Neural progenitor cell (in vitro differentiated cells): ENCODE measurements around the gene HNRNPD. TPM values are rescaled to one million over a fixed set of nuclear protein-coding genes. Genes with fewer than 3 reads are reported as not detected.
"Not testable (repeated sequence)": the region's sequence is repeated elsewhere in the genome, so short reads cannot be mapped to it uniquely, and the experiment has no call there.

Source experiments
- DNase-seq: peaks from one replicate; pipeline ENCODE4 v3.0.0-alpha.2; 2016; ENCODE audit warnings: low spot score
- H2AFZ ChIP-seq: fragments of 200-600 bp; sonication (generic); replicated peaks from 2 replicates; pipeline ENCODE4 v1.6.1; 2016; ENCODE audit warnings: antibody characterized with exemption
- H3F3A ChIP-seq: fragments of 200-600 bp; sonication (generic); 2 replicates; pipeline ENCODE4 v1.6.1; 2016; ENCODE audit warnings: antibody characterized with exemption, low read depth
- H3K27ac ChIP-seq: fragments of 200-600 bp; sonication (generic); 2 replicates; pipeline ENCODE4 v1.5.1; 2016; ENCODE audit warnings: mild to moderate bottlenecking
- H3K27me3 ChIP-seq: fragments of 200-600 bp; sonication (generic); 2 replicates; pipeline ENCODE4 v1.6.1; 2016; ENCODE audit warnings: mild to moderate bottlenecking, moderate library complexity
- H3K36me3 ChIP-seq: fragments of 200-600 bp; sonication (generic); 2 replicates; pipeline ENCODE4 v1.5.1; 2016
- H3K4me1 ChIP-seq: fragments of 200-600 bp; sonication (generic); 2 replicates; pipeline ENCODE4 v1.6.1; 2016; ENCODE audit warnings: mixed run types
- H3K4me2 ChIP-seq: fragments of 200-600 bp; sonication (generic); 2 replicates; pipeline ENCODE4 v1.6.1; 2016
- H3K4me3 ChIP-seq: fragments of 200-600 bp; sonication (generic); 2 replicates; pipeline ENCODE4 v1.5.1; 2016
- H3K79me2 ChIP-seq: fragments of 200-600 bp; sonication (generic); 2 replicates; pipeline ENCODE4 v1.6.1; 2016; ENCODE audit warnings: low read depth
- H3K9ac ChIP-seq: fragments of 200-600 bp; sonication (generic); 2 replicates; pipeline ENCODE4 v1.6.1; 2016
- H3K9me3 ChIP-seq: fragments of 200-600 bp; sonication (generic); 2 replicates; pipeline ENCODE4 v1.5.1; 2016; ENCODE audit warnings: low read depth
- H4K20me1 ChIP-seq: fragments of 200-600 bp; sonication (generic); 2 replicates; pipeline ENCODE4 v1.6.1; 2016; ENCODE audit warnings: low read depth
- H3K27ac Mint-ChIP-seq: 3 replicates; pipeline ENCODE4 v1.8.0; 2021; ENCODE audit warnings: mixed read lengths
- H3K27me3 Mint-ChIP-seq: 2 replicates; pipeline ENCODE4 v1.8.0; 2022; ENCODE audit warnings: low read depth, mild to moderate bottlenecking, inconsistent platforms, moderate library complexity, mixed read lengths; ENCODE audit not compliant: insufficient read depth
- H3K36me3 Mint-ChIP-seq: 3 replicates; pipeline ENCODE4 v1.8.0; 2021; ENCODE audit warnings: mixed read lengths
- H3K4me1 Mint-ChIP-seq: 3 replicates; pipeline ENCODE4 v1.8.0; 2021; ENCODE audit warnings: mixed read lengths
- H3K4me3 Mint-ChIP-seq: 3 replicates; pipeline ENCODE4 v1.8.0; 2021; ENCODE audit warnings: mild to moderate bottlenecking, moderate library complexity, mixed read lengths
- H3K9me3 Mint-ChIP-seq: 3 replicates; pipeline ENCODE4 v1.8.0; 2020; ENCODE audit warnings: mixed read lengths
- EZH2 ChIP-seq: fragments of 200-600 bp; sonication (generic); IDR thresholded peaks from 2 replicates; pipeline ENCODE4 v1.6.1; 2017; ENCODE audit warnings: antibody characterized with exemption, mild to moderate bottlenecking, moderate library complexity
- EZH2phosphoT487 ChIP-seq: fragments of 200-600 bp; sonication (generic); IDR thresholded peaks from 2 replicates; pipeline ENCODE4 v1.6.1; 2017; ENCODE audit warnings: antibody characterized with exemption
- total RNA-seq: library from RNA; depleted of rRNA; stranded (reverse); fragments of >200 nt; gene quantifications from 2 replicates; pipeline ENCODE4 v1.2.3, GENCODE V29; 2015; ENCODE audit warnings: low replicate concordance
- TF ChIP-seq, protein P1 (sequence below): fragments of 200-600 bp; sonication (generic); IDR thresholded peaks from 2 replicates; pipeline ENCODE4 v1.5.1; 2017; ENCODE audit warnings: antibody characterized with exemption, mild to moderate bottlenecking

Gene HNRNPD
- total RNA-seq, 1 donor from 2014 or later = 250 TPM

DNA sequence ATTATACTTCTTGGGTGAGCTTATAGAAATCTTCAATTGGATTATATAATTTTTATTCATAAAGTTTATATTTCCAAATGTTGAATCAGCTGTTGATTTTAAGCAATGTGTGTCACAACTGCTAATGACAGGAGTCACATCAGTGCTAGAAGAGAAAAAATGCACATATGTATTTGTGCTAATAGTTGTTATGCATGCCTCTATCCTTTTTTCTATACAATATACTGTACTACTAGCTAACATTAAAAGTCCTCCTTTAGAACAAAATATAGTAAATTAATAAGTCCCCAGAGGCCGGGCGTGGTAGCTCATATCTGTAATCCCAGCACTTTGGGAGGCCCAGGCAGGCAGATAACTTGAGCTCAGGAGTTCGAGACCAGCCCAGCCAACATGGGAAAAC is 23.7 kb upstream of the HNRNPD start:
- no peaks in the 10 kb centered on the region for H3K36me3 ChIP-seq
- H3K27me3 ChIP-seq = no peaks in the 10 kb centered on the region
- no peaks in the 10 kb centered on the region for H3K4me1 ChIP-seq
- H3K9ac ChIP-seq = no peak overlapping the region
- H3K4me1 Mint-ChIP-seq = no peaks in the 10 kb centered on the region
- peaks cover 2% of the 10 kb centered on the region for H3K9me3 Mint-ChIP-seq
- no peak overlapping the region for H3K4me2 ChIP-seq
- no peaks in the 10 kb centered on the region for H4K20me1 ChIP-seq
- no peaks in the 10 kb centered on the region for H3K79me2 ChIP-seq
- H3F3A ChIP-seq = no peaks in the 10 kb centered on the region
- H3K27ac ChIP-seq = no peak overlapping the region
- no peaks in the 10 kb centered on the region for H3K36me3 Mint-ChIP-seq
- no peaks in the 10 kb centered on the region for H3K27me3 Mint-ChIP-seq
- no peak for DNase-seq
- no peak overlapping the region for H3K27ac Mint-ChIP-seq
- TF ChIP-seq, protein P1, sequence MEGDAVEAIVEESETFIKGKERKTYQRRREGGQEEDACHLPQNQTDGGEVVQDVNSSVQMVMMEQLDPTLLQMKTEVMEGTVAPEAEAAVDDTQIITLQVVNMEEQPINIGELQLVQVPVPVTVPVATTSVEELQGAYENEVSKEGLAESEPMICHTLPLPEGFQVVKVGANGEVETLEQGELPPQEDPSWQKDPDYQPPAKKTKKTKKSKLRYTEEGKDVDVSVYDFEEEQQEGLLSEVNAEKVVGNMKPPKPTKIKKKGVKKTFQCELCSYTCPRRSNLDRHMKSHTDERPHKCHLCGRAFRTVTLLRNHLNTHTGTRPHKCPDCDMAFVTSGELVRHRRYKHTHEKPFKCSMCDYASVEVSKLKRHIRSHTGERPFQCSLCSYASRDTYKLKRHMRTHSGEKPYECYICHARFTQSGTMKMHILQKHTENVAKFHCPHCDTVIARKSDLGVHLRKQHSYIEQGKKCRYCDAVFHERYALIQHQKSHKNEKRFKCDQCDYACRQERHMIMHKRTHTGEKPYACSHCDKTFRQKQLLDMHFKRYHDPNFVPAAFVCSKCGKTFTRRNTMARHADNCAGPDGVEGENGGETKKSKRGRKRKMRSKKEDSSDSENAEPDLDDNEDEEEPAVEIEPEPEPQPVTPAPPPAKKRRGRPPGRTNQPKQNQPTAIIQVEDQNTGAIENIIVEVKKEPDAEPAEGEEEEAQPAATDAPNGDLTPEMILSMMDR = no peak
- TF ChIP-seq EZH2phosphoT487 (no peak), EZH2 (no peak)
- no peak overlapping the region for H3K4me3 ChIP-seq
- no peaks in the 10 kb centered on the region for H3K9me3 ChIP-seq
- H2AFZ ChIP-seq = no peak overlapping the region
- no peak overlapping the region for H3K4me3 Mint-ChIP-seq

DNA sequence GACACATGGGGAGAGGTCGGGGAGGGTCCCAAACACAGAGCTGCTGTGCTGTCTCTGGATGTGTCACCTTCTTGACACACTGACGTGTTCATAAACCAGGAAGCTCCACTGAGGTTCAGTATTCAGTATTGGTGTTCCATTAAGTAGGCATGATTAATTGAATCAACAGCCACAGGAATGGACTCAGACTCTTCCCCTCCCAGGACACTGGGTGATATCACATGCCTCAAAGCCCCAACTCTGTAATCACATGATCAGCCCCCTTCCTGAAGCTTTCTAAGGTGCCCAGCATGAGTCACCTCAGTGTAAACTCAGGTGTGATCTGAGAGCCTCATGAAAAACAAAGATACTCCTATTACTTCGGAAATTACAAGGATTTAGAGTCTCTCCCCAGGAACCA is 21.1 kb upstream of the HNRNPD start:
- no peaks in the 10 kb centered on the region for H3K36me3 ChIP-seq
- H3K27ac ChIP-seq = no peak overlapping the region
- TF ChIP-seq EZH2 (no peak), EZH2phosphoT487 (no peak)
- TF ChIP-seq, protein P1 = no peak
- Mint-ChIP-seq H3K9me3 (no peaks in the 10 kb centered on the region), H3K4me3 (no peak overlapping the region), H3K27me3 (peaks cover 2% of the 10 kb centered on the region), H3K27ac (no peak overlapping the region), H3K36me3 (no peaks in the 10 kb centered on the region), H3K4me1 (no peaks in the 10 kb centered on the region)
- H3K4me1 ChIP-seq = no peaks in the 10 kb centered on the region
- DNase-seq = no peak
- no peaks in the 10 kb centered on the region for H3F3A ChIP-seq
- H3K4me2 ChIP-seq = no peak overlapping the region
- H3K9ac ChIP-seq = no peak overlapping the region
- H4K20me1 ChIP-seq = no peaks in the 10 kb centered on the region
- no peaks in the 10 kb centered on the region for H3K79me2 ChIP-seq
- no peaks in the 10 kb centered on the region for H3K27me3 ChIP-seq
- no peak overlapping the region for H3K4me3 ChIP-seq
- no peak overlapping the region for H2AFZ ChIP-seq
- no peaks in the 10 kb centered on the region for H3K9me3 ChIP-seq

DNA sequence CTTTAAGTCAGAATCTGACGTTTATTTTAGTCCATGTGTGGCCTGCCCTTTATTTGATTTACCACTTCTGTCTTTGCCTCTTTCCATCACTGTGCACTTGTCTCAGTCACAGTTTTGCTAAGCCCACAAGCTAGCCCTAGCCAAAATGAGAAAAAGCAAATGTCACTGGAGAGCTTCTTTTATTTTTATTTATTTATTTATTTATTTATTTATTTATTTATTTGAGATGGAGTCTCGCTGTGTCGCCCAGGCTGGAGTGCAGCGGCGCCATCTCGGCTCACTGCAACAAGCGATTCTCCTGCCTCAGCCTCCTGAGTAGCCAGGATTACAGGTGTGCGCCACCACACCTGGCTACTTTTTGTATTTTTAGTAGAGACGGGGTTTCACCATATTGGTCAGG is 16.3 kb upstream of the HNRNPD start:
- H3K27ac ChIP-seq, H3K79me2 ChIP-seq, H3K9me3 ChIP-seq, H3K4me3 Mint-ChIP-seq, H4K20me1 ChIP-seq, H3K27me3 ChIP-seq, H3K36me3 Mint-ChIP-seq, H3F3A ChIP-seq, H3K9me3 Mint-ChIP-seq, H3K36me3 ChIP-seq, H2AFZ ChIP-seq, H3K27ac Mint-ChIP-seq, H3K27me3 Mint-ChIP-seq, H3K4me1 ChIP-seq, H3K4me2 ChIP-seq, H3K9ac ChIP-seq, H3K4me3 ChIP-seq, DNase-seq, H3K4me1 Mint-ChIP-seq: not testable (repeated sequence)

DNA sequence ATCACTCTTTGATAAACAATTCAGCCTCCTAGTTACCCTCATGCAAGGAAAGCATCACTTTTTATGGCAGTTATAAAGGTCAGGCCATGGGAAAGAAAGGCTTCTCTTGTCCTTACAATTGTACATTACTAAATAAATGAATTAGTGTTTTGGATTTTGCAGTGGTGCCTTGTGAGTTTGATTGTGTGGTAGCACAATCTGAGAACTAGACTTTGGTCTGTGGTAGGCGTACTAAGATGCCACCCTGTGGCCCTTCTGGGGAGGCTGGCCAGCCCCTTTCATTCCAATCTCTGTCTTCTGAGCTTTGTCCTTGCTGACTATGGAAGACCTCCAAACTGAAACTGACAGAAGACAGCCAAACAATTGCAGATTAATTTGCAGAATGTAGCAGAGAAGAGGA is 14.6 kb upstream of the HNRNPD start:
- H3K9me3 Mint-ChIP-seq = peaks cover 11% of the 10 kb centered on the region
- TF ChIP-seq EZH2phosphoT487 = no peak
- TF ChIP-seq EZH2 = no peak
- TF ChIP-seq, protein P1 = no peak
- Histone ChIP-seq H3K9me3 (no peaks in the 10 kb centered on the region), H3K4me2 (no peak overlapping the region), H3K79me2 (no peaks in the 10 kb centered on the region), H3F3A (no peaks in the 10 kb centered on the region), H3K36me3 (no peaks in the 10 kb centered on the region), H4K20me1 (no peaks in the 10 kb centered on the region), H2AFZ (no peak overlapping the region), H3K4me1 (no peaks in the 10 kb centered on the region), H3K4me3 (no peak overlapping the region), H3K27ac (no peak overlapping the region), H3K9ac (no peak overlapping the region), H3K27me3 (no peaks in the 10 kb centered on the region)
- DNase-seq = no peak
- H3K36me3 Mint-ChIP-seq = peaks cover 7% of the 10 kb centered on the region
- H3K27ac Mint-ChIP-seq = no peak overlapping the region
- H3K4me3 Mint-ChIP-seq = no peak overlapping the region
- peaks cover 6% of the 10 kb centered on the region for H3K27me3 Mint-ChIP-seq
- H3K4me1 Mint-ChIP-seq = peaks cover 6% of the 10 kb centered on the region

DNA sequence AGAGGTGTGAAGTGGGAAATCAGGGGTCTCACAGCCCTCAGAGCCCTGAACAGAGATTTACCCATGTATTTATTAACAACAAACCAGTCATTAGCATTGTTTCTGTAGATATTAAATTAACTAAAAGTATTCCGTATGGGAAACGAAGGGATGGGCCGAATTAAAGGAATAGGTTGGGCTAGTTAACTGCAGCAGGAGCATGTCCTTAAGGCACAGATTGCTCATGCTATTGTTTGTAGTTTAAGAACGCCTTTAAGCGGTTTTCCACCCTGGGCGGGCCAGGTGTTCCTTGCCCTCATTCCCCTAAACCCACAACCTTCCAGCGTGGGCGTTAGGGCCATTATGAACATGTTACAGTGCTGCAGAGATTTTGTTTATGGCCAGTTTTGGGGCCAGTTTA is 12.5 kb upstream of the HNRNPD start:
- H3K27ac Mint-ChIP-seq, H3K4me3 Mint-ChIP-seq, H3K36me3 ChIP-seq, H3K9me3 ChIP-seq, H3K27ac ChIP-seq, H3K4me2 ChIP-seq, H3K4me3 ChIP-seq, H3K4me1 Mint-ChIP-seq, H4K20me1 ChIP-seq, H3F3A ChIP-seq, DNase-seq, H3K27me3 ChIP-seq, H3K9ac ChIP-seq, H2AFZ ChIP-seq, H3K4me1 ChIP-seq, H3K27me3 Mint-ChIP-seq, H3K79me2 ChIP-seq: not testable (repeated sequence)
- Mint-ChIP-seq H3K36me3 (peaks cover 11% of the 10 kb centered on the region), H3K9me3 (peaks cover 13% of the 10 kb centered on the region)
